ENCODE results near the gene COA7. TPM values are rescaled to one million over a fixed set of nuclear protein-coding genes. Genes with fewer than 3 reads are reported as not detected.

The COA7 gene
- total RNA-seq, 4 donors from 2014 or later: 5.7 to 14.8 (median 12.7) TPM

GRCh38 chr1:52709016-52709415 lies 10.9 kb upstream of the COA7 start:
- H3K9me3 ChIP-seq: no peaks in the 10 kb centered on the region
- no peak for DNase-seq (ENCODE audit: low spot score in 2 of 2)
- H3K4me3 ChIP-seq: no peak overlapping the region
- no peaks in the 10 kb centered on the region for H3K27me3 ChIP-seq
- no peaks in the 10 kb centered on the region for H3K4me1 ChIP-seq
- no peak overlapping the region for H3K27ac ChIP-seq
- WGBS: 70% methylated on average over 6 of the region's 6 CpGs
- H3K36me3 ChIP-seq: no peaks in the 10 kb centered on the region
- TF ChIP-seq EP300 (IDR thresholded peaks at IDR 0.05): no peak
- no peak for TF ChIP-seq POLR2A (IDR thresholded peaks at IDR 0.05)
- TF ChIP-seq CTCF (IDR thresholded peaks at IDR 0.05): no peak
- TF ChIP-seq POLR2AphosphoS5 (IDR thresholded peaks at IDR 0.05): no peak

- Histone ChIP-seq H3K27me3 (no peaks in the 10 kb centered on the region), H3K4me3 (no peak overlapping the region), H3K27ac (no peak overlapping the region), H3K9me3 (no peaks in the 10 kb centered on the region), H3K36me3 (no peaks in the 10 kb centered on the region), H3K4me1 (peaks cover 6% of the 10 kb centered on the region)
- no peak for TF ChIP-seq CTCF (IDR thresholded peaks at IDR 0.05)
- TF ChIP-seq POLR2AphosphoS5 (IDR thresholded peaks at IDR 0.05): no peak
- no peak for TF ChIP-seq EP300 (IDR thresholded peaks at IDR 0.05)
- TF ChIP-seq POLR2A (IDR thresholded peaks at IDR 0.05): no peak
- 82% methylated on average over 5 of the region's 5 CpGs for WGBS
- DNase-seq (ENCODE audit: low spot score in 2 of 2): no peak
Measured at GRCh38 chr1:52707927-52708655, 9.9 kb upstream of the COA7 start.

- WGBS: 83% methylated on average over 18 of the region's 18 CpGs
- Histone ChIP-seq H3K9me3 (no peaks in the 10 kb centered on the region), H3K27me3 (no peaks in the 10 kb centered on the region), H3K4me3 (no peak overlapping the region), H3K36me3 (no peaks in the 10 kb centered on the region), H3K27ac (no peak overlapping the region), H3K4me1 (peaks cover 10% of the 10 kb centered on the region)
- TF ChIP-seq CTCF (IDR thresholded peaks at IDR 0.05) (no peak), POLR2A (IDR thresholded peaks at IDR 0.05) (no peak), POLR2AphosphoS5 (IDR thresholded peaks at IDR 0.05) (no peak), EP300 (IDR thresholded peaks at IDR 0.05) (no peak)
- DNase-seq (ENCODE audit: low spot score in 2 of 2): no peak
Measured at GRCh38 chr1:52706941-52707926, 9.1 kb upstream of the COA7 start.

GRCh38 chr1:52706136-52706670 lies 8.1 kb upstream of the COA7 start:
- 75% methylated on average over 5 of the region's 6 CpGs for WGBS

More at GRCh38 chr1:52706136-52706670, 8.1 kb upstream of the COA7 start:
- Histone ChIP-seq H3K9me3 (no peaks in the 10 kb centered on the region), H3K27ac (no peak overlapping the region), H3K4me1 (peaks cover 10% of the 10 kb centered on the region), H3K27me3 (no peaks in the 10 kb centered on the region), H3K4me3 (no peak overlapping the region), H3K36me3 (no peaks in the 10 kb centered on the region)
- no peak for DNase-seq (ENCODE audit: low spot score in 2 of 2)
- no peak for TF ChIP-seq CTCF (IDR thresholded peaks at IDR 0.05)
- no peak for TF ChIP-seq POLR2AphosphoS5 (IDR thresholded peaks at IDR 0.05)
- no peak for TF ChIP-seq EP300 (IDR thresholded peaks at IDR 0.05)
- no peak for TF ChIP-seq POLR2A (IDR thresholded peaks at IDR 0.05)

All from suprapubic skin (tissue), 4 donors.